CD4-positive, alpha-beta T cell (primary cell): ENCODE results near the gene ASCC2. TPM values are rescaled to one million over a fixed set of nuclear protein-coding genes. Genes with fewer than 3 reads are reported as not detected.
"Not testable (repeated sequence)": the region's sequence is repeated elsewhere in the genome, so short reads cannot be mapped to it uniquely, and the experiment has no call there.

Experiments
- ATAC-seq: fragments of 200-7000 bp; cut with Tn5 transposase; one replicate; pipeline ENCODE4 v1.10.0; 2022; ENCODE audit warnings: mild to moderate bottlenecking; ENCODE audit not compliant: poor library complexity
- CTCF ChIA-PET: fragments of 350-600 bp; sonication (Branson Sonifier 250); formaldehyde crosslinking; loops from one replicate; lab custom pipeline; 2021; ENCODE audit warnings: antibody characterized with exemption, inconsistent platforms; lab: Charles Lee
- POLR2A ChIA-PET: fragments of 350-600 bp; sonication (Branson Sonifier 250); formaldehyde crosslinking; loops from one replicate; lab custom pipeline; 2021; ENCODE audit warnings: antibody characterized with exemption, inconsistent platforms; lab: Charles Lee
- DNase-seq, 14 experiments: peaks; one replicate each; pipeline ENCODE4 v3.0.0-alpha.2; 2013 to 2020; ENCODE audit warnings: mixed read lengths in 2 of 14
- H3K27ac ChIP-seq, 2 donors: one replicate each; pipeline versions ENCODE4 v1.5.1 to v1.7.0; 2013; ENCODE audit warnings: low read length in 2 of 2, low read depth in 1 of 2, mild to moderate bottlenecking in 1 of 2
- H3K27me3 ChIP-seq, 2 experiments: 1 replicate in 1 of 2; 2 replicates in 1 of 2; pipeline versions ENCODE4 v1.6.1 to v1.7.0; 2013; ENCODE audit warnings: low read length in 2 of 2, control low read depth in 1 of 2, mild to moderate bottlenecking in 1 of 2, moderate library complexity in 1 of 2; ENCODE audit not compliant: insufficient read depth in 2 of 2, control insufficient read depth in 1 of 2
- H3K36me3 ChIP-seq: one replicate; pipeline ENCODE4 v1.6.1; 2013; ENCODE audit warnings: low read length, control low read depth; ENCODE audit not compliant: insufficient read depth
- H3K4me1 ChIP-seq: one replicate; pipeline ENCODE4 v1.6.1; 2013; ENCODE audit warnings: low read length, control low read depth; ENCODE audit not compliant: insufficient read depth
- H3K4me3 ChIP-seq: one replicate; pipeline ENCODE4 v1.5.1; 2013; ENCODE audit warnings: mild to moderate bottlenecking, low read length, moderate library complexity
- H3K9me3 ChIP-seq, 2 experiments: 1 replicate in 1 of 2; 2 replicates in 1 of 2; pipeline versions ENCODE4 v1.6.1 to v1.7.0; 2013; ENCODE audit warnings: low read length in 2 of 2, mild to moderate bottlenecking in 2 of 2, control low read depth in 1 of 2, moderate library complexity in 1 of 2; ENCODE audit not compliant: control insufficient read depth in 1 of 2, insufficient read depth in 1 of 2
- H3K27ac Mint-ChIP-seq: one replicate; pipeline ENCODE4 v1.8.0; 2020; ENCODE audit warnings: mixed read lengths
- H3K27me3 Mint-ChIP-seq: one replicate; pipeline ENCODE4 v1.8.0; 2021; ENCODE audit warnings: mixed read lengths
- H3K36me3 Mint-ChIP-seq: one replicate; pipeline ENCODE4 v1.8.0; 2021; ENCODE audit warnings: low read depth, mixed read lengths
- H3K4me1 Mint-ChIP-seq: one replicate; pipeline ENCODE4 v1.8.0; 2021; ENCODE audit warnings: low read depth, mixed read lengths
- H3K4me3 Mint-ChIP-seq: one replicate; pipeline ENCODE4 v1.8.0; 2020; ENCODE audit warnings: mild to moderate bottlenecking, mixed read lengths
- H3K9me3 Mint-ChIP-seq: one replicate; pipeline ENCODE4 v1.8.0; 2020; ENCODE audit warnings: mixed read lengths
- CTCF ChIP-seq: fragments of 200-600 bp; IDR thresholded peaks from one replicate; pipeline ENCODE4 v1.8.0; 2022; ENCODE audit warnings: antibody characterized with exemption, mild to moderate bottlenecking
- intact Hi-C, 2 experiments: fragments of 100-400 bp; cut with DNase I in 1 of 2; cut with micrococcal nuclease in 1 of 2; formaldehyde crosslinking; loops; one replicate each; pipeline versions ENCODE4 v1.15.1 to v1.9.0; 2023 to 2025; cut with DNase I, micrococcal nuclease
- total RNA-seq, 174 experiments: library from RNA in 2 of 174; stranded (reverse) in 2 of 174; gene quantifications; one replicate each; pipeline ENCODE4 v1.2.3 and lab custom pipeline; 2021 to 2026

ASCC2 gene
- total RNA-seq, 2 experiments from 2014 or later, result 67.1 to 68.3 TPM

GRCh38 chr22:29860006-29860766 is 22.1 kb upstream of the ASCC2 start:
- Histone ChIP-seq H3K4me1 (no peaks in the 10 kb centered on the region), H3K4me3 (no peak overlapping the region), H3K27ac (no peak overlapping the region), H3K9me3 (no peaks in the 10 kb centered on the region), H3K36me3 (no peaks in the 10 kb centered on the region), H3K27me3 (no peaks in the 10 kb centered on the region)
- Mint-ChIP-seq H3K36me3 (no peaks in the 10 kb centered on the region), H3K27ac (no peak overlapping the region), H3K9me3 (no peaks in the 10 kb centered on the region), H3K4me1 (no peaks in the 10 kb centered on the region), H3K4me3 (no peak overlapping the region), H3K27me3 (no peaks in the 10 kb centered on the region)
- no peak for DNase-seq
- CTCF ChIA-PET, result no interaction called here
- intact Hi-C loops, result no loop called here
- TF ChIP-seq CTCF, result no peak
- no peak for ATAC-seq
- POLR2A ChIA-PET, result no interaction called here

GRCh38 chr22:29859030-29859429 is 21.0 kb upstream of the ASCC2 start:
- H3K36me3 Mint-ChIP-seq, POLR2A ChIA-PET, H3K4me3 ChIP-seq, H3K4me1 ChIP-seq, ATAC-seq, H3K27ac Mint-ChIP-seq, H3K27ac ChIP-seq, H3K36me3 ChIP-seq, H3K9me3 Mint-ChIP-seq, H3K4me3 Mint-ChIP-seq, H3K27me3 Mint-ChIP-seq, H3K9me3 ChIP-seq, DNase-seq, intact Hi-C loops, H3K4me1 Mint-ChIP-seq, CTCF ChIA-PET, H3K27me3 ChIP-seq: not testable (repeated sequence)

GRCh38 chr22:29856496-29856895 is 18.4 kb upstream of the ASCC2 start:
- ChIA-PET POLR2A (no interaction called here), CTCF (no interaction called here)
- H3K27me3 ChIP-seq, result no peaks in the 10 kb centered on the region
- no peaks in the 10 kb centered on the region for H3K36me3 ChIP-seq
- Mint-ChIP-seq H3K36me3 (no peaks in the 10 kb centered on the region), H3K4me1 (no peaks in the 10 kb centered on the region), H3K27me3 (peaks cover 3% of the 10 kb centered on the region), H3K4me3 (no peak overlapping the region), H3K27ac (no peak overlapping the region), H3K9me3 (no peaks in the 10 kb centered on the region)
- no peak overlapping the region for H3K4me3 ChIP-seq
- intact Hi-C loops, result no loop called here
- H3K27ac ChIP-seq, result no peak overlapping the region
- no peaks in the 10 kb centered on the region for H3K4me1 ChIP-seq
- TF ChIP-seq CTCF, result no peak
- no peak for DNase-seq
- ATAC-seq, result no peak
- H3K9me3 ChIP-seq, result no peaks in the 10 kb centered on the region
